Measurements from ENCODE around the gene GPR137. TPM values are rescaled to one million over a fixed set of nuclear protein-coding genes. Genes with fewer than 3 reads are reported as not detected.

Gene GPR137
- total RNA-seq, 1 experiment from 2014 or later = 24.4 TPM

- no peaks in the 10 kb centered on the region for H3K27me3 ChIP-seq (ENCODE audit: insufficient read depth, low read length)
- H3K4me2 ChIP-seq (ENCODE audit: low read length) = peak overlapping the region; percentile 98
- POLR2A ChIA-PET = interaction anchor here (0.7 to 5.5 kb wide), 5 partner anchors 12 to 1465 kb away, joined by 3 to 30 read pairs (median 5); partner anchors contain the start of genes PRDX5, STIP1 and TRMT112
- TF ChIP-seq CTCF (IDR thresholded peaks at IDR 0.05 in 2 of 3, conservative IDR thresholded peaks at IDR 0.05 in 1 of 3; ENCODE audit: borderline replicate concordance in 1 of 3, insufficient read depth in 1 of 3, low read depth in 2 of 3, low read length in 2 of 3) = peak in 2 of 3 experiments; percentile 18 to 32; a peak in 2 of 6 replicates
- TF ChIP-seq POLR2A (IDR thresholded peaks at IDR 0.05; ENCODE audit: borderline replicate concordance, extremely low read depth, insufficient read depth, insufficient read length) = peak; percentile 85
- TF ChIP-seq EZH2 (IDR thresholded peaks at IDR 0.05) = no peak
- TF ChIP-seq POLR2AphosphoS5 (IDR thresholded peaks at IDR 0.05; ENCODE audit: low read depth, low read length) = peak; percentile 62
- no peak for TF ChIP-seq SP1 (IDR thresholded peaks at IDR 0.05; ENCODE audit: low read depth)
- TF ChIP-seq YY1 (IDR thresholded peaks at IDR 0.05; ENCODE audit: extremely low read depth, insufficient replicate concordance, low read depth, low read length) = peak; percentile 8
- TF ChIP-seq RAD21 (IDR thresholded peaks at IDR 0.05; ENCODE audit: low read depth) = no peak
- no peak for TF ChIP-seq FOSL1 (IDR thresholded peaks at IDR 0.05; ENCODE audit: low read depth)
- TF ChIP-seq ZFX (IDR thresholded peaks at IDR 0.05) = peak; percentile 41; the same call in 1 of the 2 replicates
- TF ChIP-seq ZBTB33 (IDR thresholded peaks at IDR 0.05; ENCODE audit: extremely low read depth, insufficient replicate concordance, low read length) = no peak
- no peak for TF ChIP-seq MAX (IDR thresholded peaks at IDR 0.05)
- TF ChIP-seq TCF7L2 (IDR thresholded peaks at IDR 0.05; ENCODE audit: borderline replicate concordance, extremely low read depth, insufficient read depth, insufficient read length) = no peak
- no peak for TF ChIP-seq ATF3 (IDR thresholded peaks at IDR 0.05)
- H2AFZ ChIP-seq (ENCODE audit: low read depth, low read length, poor library complexity, severe bottlenecking) = no peak overlapping the region
- peaks cover 35% of the 10 kb centered on the region for H3K79me2 ChIP-seq (ENCODE audit: insufficient read depth, low read length)
- H3K9ac ChIP-seq (ENCODE audit: low read length) = peak overlapping the region; percentile 92
- ATAC-seq (peak; percentile 31), DNase-seq (ENCODE audit: low read depth, low spot score) (peak; percentile 39)
- H3K27ac ChIP-seq (ENCODE audit: low read depth, low read length) = peak overlapping the region; percentile 96
- CTCF ChIA-PET = interaction anchor here (1.0 to 5.8 kb wide), 6 partner anchors 12 to 101 kb away, joined by 3 to 80 read pairs (median 22); partner anchors contain the start of genes FERMT3, PRDX5 and TRMT112
- RAD21 ChIA-PET (ENCODE audit: low non-redundant PET in 1 of 2, low total read pairs in 2 of 2, uncharacterized antibody in 2 of 2, unreplicated experiment in 2 of 2) = interaction anchor here in 1 of 2 experiments (1.6 to 2.5 kb wide), 2 partner anchors 12 to 101 kb away, joined by 6 to 7 read pairs; partner anchors contain the start of gene PRDX5
- H3K9me2 ChIP-seq (ENCODE audit: insufficient read depth) = no peaks in the 10 kb centered on the region
- H3K36me3 ChIP-seq (ENCODE audit: control insufficient read depth in 1 of 2, insufficient read depth in 2 of 2, low read length in 2 of 2) = peaks cover 0 to 8% of the 10 kb centered on the region in 2 experiments; a peak in 1 of 4 replicates
- no TSS peak for BruUV-seq (replicated peaks)
- peak overlapping the region; percentile 67 to 81 for H3K4me3 ChIP-seq (replicated peaks in 1 of 2; ENCODE audit: low read depth in 1 of 2, low read length in 2 of 2)
- H4K20me1 ChIP-seq (ENCODE audit: insufficient read depth) = no peaks in the 10 kb centered on the region
- intact Hi-C loops (cut with micrococcal nuclease) = loop anchor here (2.0 to 5.0 kb wide), 3 partner anchors 36 to 65 kb away; partner anchors contain the start of genes CCDC88B, FKBP2 and PLCB3
- H3K9me3 ChIP-seq (ENCODE audit: control insufficient read depth in 1 of 2, insufficient read depth in 1 of 2, low read depth in 1 of 2, low read length in 2 of 2) = no peaks in the 10 kb centered on the region
- H3K4me1 ChIP-seq (ENCODE audit: control insufficient read depth in 1 of 2, insufficient read depth in 2 of 2, low read length in 2 of 2) = peaks cover 12 to 48% of the 10 kb centered on the region in 2 experiments; a peak in 3 of 4 replicates
Observed at GRCh38 chr11:64305691-64306562, 20.3 kb downstream of the GPR137 start.

All from HCT116 (cell line).